ENCODE measurements around the gene TMEM225.

DNA sequence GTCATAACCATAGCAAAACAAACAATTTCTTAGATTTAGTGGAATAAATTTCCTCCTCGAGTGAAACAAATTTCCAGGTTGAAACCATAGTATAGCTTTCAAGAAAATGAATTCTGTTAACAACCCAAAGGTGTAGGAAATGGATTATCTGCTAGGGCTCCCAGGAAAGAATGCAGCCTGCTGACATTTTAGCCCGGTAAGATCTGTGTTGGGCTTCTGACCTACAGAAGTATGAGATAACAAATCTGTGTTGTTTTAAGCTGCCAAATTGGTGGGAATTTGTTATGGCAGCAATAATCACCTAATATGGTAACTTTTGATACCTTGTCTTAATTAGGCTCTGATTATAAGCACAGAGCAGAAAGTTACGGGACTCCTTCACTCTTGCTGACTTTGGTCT, 47.3 kb downstream of the TMEM225 start:
- TF ChIP-seq, protein P1, sequence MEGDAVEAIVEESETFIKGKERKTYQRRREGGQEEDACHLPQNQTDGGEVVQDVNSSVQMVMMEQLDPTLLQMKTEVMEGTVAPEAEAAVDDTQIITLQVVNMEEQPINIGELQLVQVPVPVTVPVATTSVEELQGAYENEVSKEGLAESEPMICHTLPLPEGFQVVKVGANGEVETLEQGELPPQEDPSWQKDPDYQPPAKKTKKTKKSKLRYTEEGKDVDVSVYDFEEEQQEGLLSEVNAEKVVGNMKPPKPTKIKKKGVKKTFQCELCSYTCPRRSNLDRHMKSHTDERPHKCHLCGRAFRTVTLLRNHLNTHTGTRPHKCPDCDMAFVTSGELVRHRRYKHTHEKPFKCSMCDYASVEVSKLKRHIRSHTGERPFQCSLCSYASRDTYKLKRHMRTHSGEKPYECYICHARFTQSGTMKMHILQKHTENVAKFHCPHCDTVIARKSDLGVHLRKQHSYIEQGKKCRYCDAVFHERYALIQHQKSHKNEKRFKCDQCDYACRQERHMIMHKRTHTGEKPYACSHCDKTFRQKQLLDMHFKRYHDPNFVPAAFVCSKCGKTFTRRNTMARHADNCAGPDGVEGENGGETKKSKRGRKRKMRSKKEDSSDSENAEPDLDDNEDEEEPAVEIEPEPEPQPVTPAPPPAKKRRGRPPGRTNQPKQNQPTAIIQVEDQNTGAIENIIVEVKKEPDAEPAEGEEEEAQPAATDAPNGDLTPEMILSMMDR (tag by site-specific recombination; IDR thresholded peaks at IDR 0.05), result no peak
- TF ChIP-seq, protein P2, sequence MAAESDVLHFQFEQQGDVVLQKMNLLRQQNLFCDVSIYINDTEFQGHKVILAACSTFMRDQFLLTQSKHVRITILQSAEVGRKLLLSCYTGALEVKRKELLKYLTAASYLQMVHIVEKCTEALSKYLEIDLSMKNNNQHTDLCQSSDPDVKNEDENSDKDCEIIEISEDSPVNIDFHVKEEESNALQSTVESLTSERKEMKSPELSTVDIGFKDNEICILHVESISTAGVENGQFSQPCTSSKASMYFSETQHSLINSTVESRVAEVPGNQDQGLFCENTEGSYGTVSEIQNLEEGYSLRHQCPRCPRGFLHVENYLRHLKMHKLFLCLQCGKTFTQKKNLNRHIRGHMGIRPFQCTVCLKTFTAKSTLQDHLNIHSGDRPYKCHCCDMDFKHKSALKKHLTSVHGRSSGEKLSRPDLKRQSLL (tag by site-specific recombination; IDR thresholded peaks at IDR 0.05), result no peak

Data from HEK293 (cell line).